ENCODE results near the gene GGN. TPM values are rescaled to one million over a fixed set of nuclear protein-coding genes. Genes with fewer than 3 reads are reported as not detected.
"Not testable (repeated sequence)": the region's sequence is repeated elsewhere in the genome, so short reads cannot be mapped to it uniquely, and the experiment has no call there.

Gene GGN
- polyA plus RNA-seq = under 1 TPM in 2 of 3 donors, not detected in 1; 0.21 to 0.77 TPM

- 1 to 3% (median 1%) methylated on average over 41 to 51 of the region's 51 CpGs for WGBS, 3 donors
- H3K27ac ChIP-seq (ENCODE audit: low read depth, low read length) = no peak within 1 kb of the TSS
Measured at GRCh38 chr19:38387550-38388348, at the start of gene GGN. GGN (minus strand) TSS chr19:38388034; CDS start chr19:38387261, 773 bp downstream.

GRCh38 chr19:38437295-38437694, 49.5 kb upstream of the GGN start:
- no peak overlapping the region for H3K27ac ChIP-seq (ENCODE audit: low read depth, low read length)
- 86 to 92% (median 91%) methylated on average over 6 of the region's 6 CpGs for WGBS, 3 donors

GRCh38 chr19:38434549-38435051, 46.8 kb upstream of the GGN start:
- H3K27ac ChIP-seq (ENCODE audit: low read depth, low read length) = no peak overlapping the region
- WGBS, 3 donors = 11 to 22% (median 17%) methylated on average over 12 to 13 of the region's 13 CpGs

DNA sequence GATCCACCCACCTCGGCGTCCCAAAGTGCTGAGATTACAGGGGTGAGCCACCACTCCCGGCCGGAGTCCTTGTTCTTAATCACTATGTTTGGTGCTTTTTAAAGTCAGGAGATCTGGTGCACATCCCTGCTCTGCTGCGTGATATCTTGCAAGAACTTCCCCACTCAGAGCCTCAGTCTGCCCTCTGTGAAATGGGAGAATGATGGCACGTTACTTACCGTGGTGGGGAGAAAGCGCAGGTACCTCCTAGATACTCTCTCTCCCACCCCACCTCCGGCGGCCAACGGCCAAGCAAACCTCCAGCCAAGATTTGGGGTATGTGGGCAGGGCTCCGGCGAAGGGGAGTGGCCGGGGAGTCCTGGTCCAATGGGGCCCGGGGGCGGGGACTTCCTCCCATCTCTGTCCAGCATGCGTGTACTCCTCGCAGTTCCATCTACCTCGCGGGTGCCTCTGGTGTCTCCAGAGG, 45.5 kb upstream of the GGN start, which contains the start of gene RYR1:
Gene RYR1, plus strand, starts transcription at position 424 of the 466 bp plus-strand sequence. CDS start 139 bp downstream, outside the sequence.
- no peak within 1 kb of the TSS for H3K27ac ChIP-seq (ENCODE audit: low read depth, low read length)
- 13 to 15% (median 15%) methylated on average over 19 to 20 of the region's 20 CpGs for WGBS, 3 donors

DNA sequence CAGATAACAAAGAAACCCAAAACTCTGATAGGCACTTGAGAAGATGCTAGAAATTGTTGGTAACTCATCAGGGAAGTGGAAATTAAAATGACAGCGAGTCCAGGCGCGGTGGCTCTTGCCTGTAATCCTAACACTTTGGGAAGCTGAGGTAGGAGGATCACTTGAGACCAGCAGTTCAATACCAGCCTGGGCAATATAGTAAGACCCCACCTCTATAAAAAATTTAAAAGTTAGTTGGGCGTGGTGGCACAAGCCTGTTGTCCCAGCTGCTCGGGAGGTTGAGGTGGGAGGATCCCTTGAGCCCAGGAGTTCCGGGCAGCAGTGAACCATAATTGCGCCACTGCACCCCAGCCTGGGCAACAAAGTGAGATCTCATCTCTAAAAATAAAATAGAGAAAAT, 43.1 kb upstream of the GGN start:
- 82 to 84% (median 83%) methylated on average over 7 of the region's 7 CpGs for WGBS, 3 donors
- no peak overlapping the region for H3K27ac ChIP-seq (ENCODE audit: low read depth, low read length)

DNA sequence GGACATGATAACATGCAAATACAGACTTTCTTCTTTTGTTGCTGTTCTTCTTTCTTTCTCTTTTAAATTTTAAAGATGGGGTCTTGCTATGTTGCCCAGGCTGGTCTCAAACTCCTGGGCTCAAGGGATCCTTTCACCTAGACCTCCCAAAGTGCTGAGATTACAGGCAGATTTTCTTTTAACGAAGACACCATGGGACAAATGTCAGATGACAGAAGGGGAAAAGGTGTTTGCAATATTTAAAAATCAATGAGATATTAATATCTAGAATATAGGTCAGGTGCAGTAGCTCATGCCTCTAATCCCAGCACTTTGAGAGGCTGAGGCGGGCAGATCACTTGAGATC, 42.0 kb upstream of the GGN start:
- no peak overlapping the region for H3K27ac ChIP-seq (ENCODE audit: low read depth, low read length)
- 71 to 90% (median 84%) methylated on average over 2 of the region's 2 CpGs for WGBS, 3 donors

GRCh38 chr19:38429055-38429810, 41.4 kb upstream of the GGN start:
- 46 to 61% (median 49%) methylated on average over 14 of the region's 14 CpGs for WGBS, 3 donors
- H3K27ac ChIP-seq (ENCODE audit: low read depth, low read length) = no peak overlapping the region

DNA sequence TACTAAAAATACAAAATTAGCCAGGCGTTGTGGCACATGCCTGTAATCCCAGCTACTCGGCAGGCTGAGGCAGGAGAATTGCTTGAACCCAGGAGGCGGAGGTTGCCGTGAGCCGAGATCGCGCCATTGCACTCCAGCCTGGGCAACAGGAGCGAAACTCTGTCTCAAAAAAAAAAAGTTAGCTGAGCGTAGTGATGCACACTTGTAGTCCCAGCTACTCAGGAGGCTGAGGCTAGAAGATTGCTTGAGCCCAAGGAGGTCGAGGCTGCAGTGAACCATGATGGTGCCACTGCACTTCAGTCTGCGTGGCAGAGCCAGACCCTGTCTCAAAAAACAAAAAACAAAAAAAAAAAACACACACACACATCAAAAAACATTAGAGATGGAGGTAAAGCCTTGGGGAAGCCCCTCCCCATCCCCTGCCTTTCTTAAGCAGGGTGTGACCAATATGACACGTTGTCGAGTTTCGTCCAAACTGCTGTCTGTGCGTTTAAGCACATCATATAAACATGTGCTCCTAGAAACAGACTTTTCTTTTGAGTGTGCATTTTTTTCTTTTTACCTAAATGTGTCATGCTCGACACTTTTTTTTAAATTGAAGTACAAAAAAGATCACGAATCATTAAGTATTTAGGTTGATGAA, 39.3 kb upstream of the GGN start:
- not testable (repeated sequence) for H3K27ac ChIP-seq (ENCODE audit: low read depth, low read length)
- WGBS, 3 donors = 60 to 70% (median 68%) methylated on average over 12 to 17 of the region's 17 CpGs

GRCh38 chr19:38425810-38426466, 38.1 kb upstream of the GGN start, which contains the start of gene RASGRP4:
RASGRP4 (minus strand) TSS chr19:38426219; CDS start chr19:38426091, 128 bp downstream.
- WGBS, 3 donors = 13 to 22% (median 15%) methylated on average over 20 of the region's 20 CpGs
- no peak within 1 kb of the TSS for H3K27ac ChIP-seq (ENCODE audit: low read depth, low read length)

DNA sequence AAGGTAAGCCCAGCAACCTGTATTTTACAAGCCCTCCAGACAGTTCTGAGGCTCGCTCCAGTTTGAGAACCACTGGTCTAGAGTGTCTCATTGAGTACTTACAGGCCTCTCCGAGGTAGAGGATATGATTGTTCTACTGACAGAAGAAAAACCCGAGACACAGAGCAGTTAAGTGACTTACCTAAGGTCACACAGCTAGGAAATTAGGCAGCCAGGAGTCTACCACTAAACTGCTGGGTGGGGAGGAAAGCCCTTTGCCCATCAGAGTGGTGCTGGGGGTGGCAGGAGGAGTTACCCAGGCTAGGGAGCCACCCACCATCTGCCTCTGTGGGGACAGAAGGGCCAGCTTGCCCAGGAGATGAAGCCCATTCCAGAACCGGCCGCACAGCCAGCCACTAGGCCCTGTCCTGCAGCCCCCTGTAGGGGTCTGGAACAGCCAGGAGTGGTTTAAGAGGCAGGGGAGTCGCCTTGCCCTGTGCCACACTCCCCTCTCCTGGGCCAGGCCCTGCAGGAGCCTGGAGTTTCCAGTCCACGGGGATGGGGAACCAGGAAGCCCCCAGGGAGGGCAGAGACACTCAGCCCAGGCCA, 37.5 kb upstream of the GGN start:
- 64 to 73% (median 64%) methylated on average over 7 of the region's 7 CpGs for WGBS, 3 donors
- no peak overlapping the region for H3K27ac ChIP-seq (ENCODE audit: low read depth, low read length)

DNA sequence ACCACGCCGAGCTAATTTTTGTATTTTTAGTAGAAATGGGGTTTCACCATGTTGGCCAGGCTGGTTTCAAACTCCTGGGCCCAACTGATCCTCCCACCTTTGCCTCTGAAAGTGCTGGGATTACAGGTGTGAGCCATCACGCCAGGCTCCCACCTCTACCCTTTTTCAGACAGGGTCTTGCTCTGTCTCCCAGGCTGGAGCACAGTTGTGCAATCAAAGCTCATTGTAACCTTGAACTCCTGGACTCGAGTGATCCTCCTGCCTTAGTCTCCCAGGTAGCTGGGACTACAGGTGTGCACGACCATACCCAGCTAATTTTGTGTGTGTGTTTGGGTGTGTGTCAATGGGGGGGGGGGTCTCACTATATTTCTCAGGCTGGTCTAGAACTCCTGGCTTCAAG, 36.4 kb upstream of the GGN start:
- 68 to 88% (median 85%) methylated on average over 3 to 5 of the region's 5 CpGs for WGBS, 3 donors
- H3K27ac ChIP-seq (ENCODE audit: low read depth, low read length) = no peak overlapping the region

GRCh38 chr19:38422438-38422837, 34.6 kb upstream of the GGN start:
- 70 to 83% (median 79%) methylated on average over 7 of the region's 7 CpGs for WGBS, 3 donors
- H3K27ac ChIP-seq (ENCODE audit: low read depth, low read length) = no peak overlapping the region

- H3K27ac ChIP-seq (ENCODE audit: low read depth, low read length) = no peak overlapping the region
- 69 to 76% (median 75%) methylated on average over 14 of the region's 14 CpGs for WGBS, 3 donors
Measured at GRCh38 chr19:38421856-38422255, 34.0 kb upstream of the GGN start.

GRCh38 chr19:38420935-38421334, 33.1 kb upstream of the GGN start:
- 81 to 89% (median 84%) methylated on average over 9 of the region's 9 CpGs for whole genome bisulfite sequencing, 3 donors
- H3K27ac ChIP-seq (ENCODE audit: low read depth, low read length) = no peak overlapping the region

- 7 to 12% (median 11%) methylated on average over 46 to 49 of the region's 49 CpGs for WGBS, 3 donors
Measured at GRCh38 chr19:38417544-38418506, 30.0 kb upstream of the GGN start.

GRCh38 chr19:38417146-38417543, 29.3 kb upstream of the GGN start:
- WGBS, 3 donors = 78 to 81% (median 80%) methylated on average over 8 of the region's 8 CpGs
- no peak overlapping the region for H3K27ac ChIP-seq (ENCODE audit: low read depth, low read length)

More at GRCh38 chr19:38417544-38418506, 30.0 kb upstream of the GGN start:
- H3K27ac ChIP-seq (ENCODE audit: low read depth, low read length) = no peak overlapping the region

GRCh38 chr19:38413416-38413815, 25.6 kb upstream of the GGN start:
- WGBS, 3 donors = 87 to 93% (median 90%) methylated on average over 6 of the region's 6 CpGs
- no peak overlapping the region for H3K27ac ChIP-seq (ENCODE audit: low read depth, low read length)
